ENCODE data around the gene PAK4. TPM values are rescaled to one million over a fixed set of nuclear protein-coding genes. Genes with fewer than 3 reads are reported as not detected.

Gene PAK4
- total and polyA plus RNA-seq, 9 of the 15 experiments (the other 6 are each of a cell fraction or from before 2014, with no cell fraction given), result 0.21 to 33.5 (median 5.8) TPM

- Histone ChIP-seq H3K27me3 (ENCODE audit: control insufficient read depth in 2 of 2, insufficient read depth in 2 of 2, low read length in 2 of 2) (no peaks in the 10 kb centered on the region), H3K36me3 (ENCODE audit: control insufficient read depth, insufficient read depth, low read length) (0 out of 3 replicates have a peak, but pooled peaks cover 2% of the 10 kb centered on the region), H3K9ac (ENCODE audit: insufficient read depth in 1 of 2, low read depth in 2 of 2, low read length in 2 of 2) (peak overlapping the region in 1 of 2 experiments; percentile 83; a peak in 2 of 4 replicates), H3K4me2 (ENCODE audit: insufficient read depth, low read length) (peak overlapping the region; percentile 3; the same call in 1 of the 2 replicates), H3K9me1 (ENCODE audit: control insufficient read depth, insufficient read depth, low read length) (peaks cover 11% of the 10 kb centered on the region), H3K27ac (ENCODE audit: extremely low read depth, low read depth, low read length) (no peak overlapping the region; the same call in 2 of the 3 replicates), H3K79me2 (ENCODE audit: control insufficient read depth, insufficient read depth, low read length) (peaks cover 80% of the 10 kb centered on the region), H3K9me3 (replicated peaks; ENCODE audit: control insufficient read depth, insufficient read depth, low read depth, low read length) (no peaks in the 10 kb centered on the region), H3K4me3 (no peak overlapping the region), H2AFZ (ENCODE audit: low read depth, low read length) (no peak overlapping the region), H4K20me1 (replicated peaks; ENCODE audit: control insufficient read depth, insufficient read depth, low read length) (peaks cover 44% of the 10 kb centered on the region), H3K4me1 (replicated peaks in 1 of 2; ENCODE audit: control insufficient read depth in 2 of 2, insufficient read depth in 2 of 2, low read length in 2 of 2) (peaks cover 21 to 51% of the 10 kb centered on the region in 2 experiments)
- ATAC-seq (no peak; the same call in 2 of the 3 replicates), FAIRE-seq (no peak), DNase-seq (ENCODE audit: extremely low read depth in 1 of 4, low spot score in 3 of 4) (no peak)
- in situ Hi-C loops (cut with MboI), result no loop called here
- TF ChIP-seq ZNF280A (IDR thresholded peaks at IDR 0.05; ENCODE audit: low read depth, partially characterized antibody) (no peak), ZBTB12 (CRISPR knock-in tag; IDR thresholded peaks at IDR 0.05) (no peak), TCF7 (IDR thresholded peaks at IDR 0.05; ENCODE audit: borderline replicate concordance) (no peak), U2AF2 (optimal IDR thresholded peaks at IDR 0.05; ENCODE audit: low read depth, low read length) (no peak)
- BruUV-seq (replicated peaks), result no TSS peak
- WGBS (ENCODE audit: insufficient coverage, low coverage, missing lambda C conversion rate), result 77% methylated on average over 5 of the region's 8 CpGs
- intact Hi-C loops (cut with micrococcal nuclease), result no loop called here
- CTCF ChIA-PET (ENCODE audit: low intra/inter-chr PET ratio), result no interaction called here
- POLR2A ChIA-PET, result interaction anchor here (0.6 to 1.3 kb wide), 4 partner anchors 10 to 379 kb away, joined by 3 to 5 read pairs (median 4); partner anchors contain the start of gene RPS16
These were observed 13.8 kb downstream of the PAK4 start for GRCh38 chr19:39139305-39139874.
